CD14-positive monocyte (primary cell): ENCODE results near the gene DISP2. TPM values are rescaled to one million over a fixed set of nuclear protein-coding genes. Genes with fewer than 3 reads are reported as not detected.

ENCODE experiments used
- DNase-seq, 3 donors: peaks; one replicate each; pipeline ENCODE4 v3.0.0-alpha.2; 2011 to 2022
- H2AFZ ChIP-seq: 2 replicates; pipeline ENCODE4 v1.6.0; 2012; ENCODE audit warnings: mild to moderate bottlenecking, low read depth, low read length, inconsistent platforms; ENCODE audit not compliant: insufficient read depth, poor library complexity, severe bottlenecking
- H3K27ac ChIP-seq, 2 donors: 1 replicate in 1 of 2; 2 replicates in 1 of 2; pipeline ENCODE4 v1.5.1; 2012 to 2013; ENCODE audit warnings: low read length in 2 of 2, control low read depth in 1 of 2, inconsistent platforms in 1 of 2, low read depth in 1 of 2, mild to moderate bottlenecking in 1 of 2
- H3K27me3 ChIP-seq, 2 donors: one replicate each; pipeline versions ENCODE4 v1.6.0 to v1.6.1; 2011 to 2013; ENCODE audit warnings: low read length in 2 of 2; ENCODE audit not compliant: control insufficient read depth in 2 of 2, insufficient read depth in 2 of 2
- H3K36me3 ChIP-seq, 2 donors: replicated peaks in 1 of 2; 1 replicate in 1 of 2; 2 replicates in 1 of 2; pipeline versions ENCODE4 v1.5.1 to v1.6.1; 2012 to 2013; ENCODE audit warnings: low read length in 2 of 2, control low read depth in 1 of 2, inconsistent platforms in 1 of 2, mild to moderate bottlenecking in 1 of 2; ENCODE audit not compliant: insufficient read depth in 2 of 2, control insufficient read depth in 1 of 2
- H3K4me1 ChIP-seq, 2 donors: 1 replicate in 1 of 2; 2 replicates in 1 of 2; pipeline versions ENCODE4 v1.5.1 to v1.6.1; 2012 to 2013; ENCODE audit warnings: low read length in 2 of 2, control low read depth in 1 of 2, inconsistent platforms in 1 of 2, mild to moderate bottlenecking in 1 of 2, moderate library complexity in 1 of 2; ENCODE audit not compliant: insufficient read depth in 2 of 2, control insufficient read depth in 1 of 2
- H3K4me2 ChIP-seq: replicated peaks from 2 replicates; pipeline ENCODE3; 2012; ENCODE audit warnings: low read length, moderate library complexity, mild to moderate bottlenecking; ENCODE audit not compliant: poor library complexity, severe bottlenecking; ENCODE audit errors: extremely low read depth
- H3K4me3 ChIP-seq, 3 experiments: fragments of 200-600 bp in 1 of 3; sonication (generic) in 1 of 3; replicated peaks in 1 of 3; 1 replicate in 2 of 3; 2 replicates in 1 of 3; pipeline ENCODE4 v1.5.1; 2011 to 2013; ENCODE audit warnings: low read length in 3 of 3, mild to moderate bottlenecking in 3 of 3, control low read depth in 2 of 3, low read depth in 2 of 3, inconsistent platforms in 1 of 3, moderate library complexity in 1 of 3
- H3K79me2 ChIP-seq: 2 replicates; pipeline ENCODE4 v1.6.0; 2012; ENCODE audit warnings: mild to moderate bottlenecking, control low read depth, inconsistent platforms, low read length, moderate library complexity; ENCODE audit not compliant: insufficient read depth
- H3K9ac ChIP-seq: 2 replicates; pipeline ENCODE4 v1.6.0; 2017; ENCODE audit warnings: low read length, mild to moderate bottlenecking; ENCODE audit not compliant: insufficient read depth, poor library complexity, severe bottlenecking
- H3K9me3 ChIP-seq, 2 donors: replicated peaks in 1 of 2; 1 replicate in 1 of 2; 2 replicates in 1 of 2; pipeline versions ENCODE4 v1.5.1 to v1.6.1; 2012 to 2013; ENCODE audit warnings: low read length in 2 of 2, control low read depth in 1 of 2; ENCODE audit not compliant: control insufficient read depth in 1 of 2, insufficient read depth in 1 of 2
- H4K20me1 ChIP-seq: 2 replicates; pipeline ENCODE4 v1.6.0; 2012; ENCODE audit warnings: mild to moderate bottlenecking, low read length, control low read depth, moderate library complexity; ENCODE audit not compliant: insufficient read depth
- H3K27ac Mint-ChIP-seq, 7 donors: one replicate each; pipeline ENCODE4 v1.8.0; 2020; ENCODE audit warnings: mild to moderate bottlenecking in 7 of 7, mixed read lengths in 7 of 7, moderate library complexity in 6 of 7, inconsistent platforms in 2 of 7
- H3K27me3 Mint-ChIP-seq, 3 donors: one replicate each; pipeline ENCODE4 v1.8.0; 2021 to 2022; ENCODE audit warnings: low read depth in 3 of 3, mild to moderate bottlenecking in 3 of 3, mixed read lengths in 3 of 3, moderate library complexity in 3 of 3, inconsistent platforms in 1 of 3
- H3K36me3 Mint-ChIP-seq, 2 donors: one replicate each; pipeline ENCODE4 v1.8.0; 2020; ENCODE audit warnings: mixed read lengths in 2 of 2, inconsistent platforms in 1 of 2, mild to moderate bottlenecking in 1 of 2
- H3K4me1 Mint-ChIP-seq: one replicate; pipeline ENCODE4 v1.8.0; 2020; ENCODE audit warnings: mild to moderate bottlenecking, mixed read lengths
- H3K4me3 Mint-ChIP-seq, 2 donors: one replicate each; pipeline ENCODE4 v1.8.0; 2020; ENCODE audit warnings: mild to moderate bottlenecking in 2 of 2, mixed read lengths in 2 of 2, moderate library complexity in 1 of 2
- H3K9me3 Mint-ChIP-seq, 7 donors: one replicate each; pipeline ENCODE4 v1.8.0; 2020 to 2022; ENCODE audit warnings: mixed read lengths in 7 of 7, mild to moderate bottlenecking in 6 of 7, moderate library complexity in 6 of 7, inconsistent platforms in 2 of 7
- CTCF ChIP-seq: fragments of 200-600 bp; IDR thresholded peaks from one replicate; pipeline ENCODE4 v1.8.0; 2022; ENCODE audit warnings: antibody characterized with exemption, mild to moderate bottlenecking
- WGBS: methylation state at CpG from one replicate; pipeline ENCODE4 v1.1.5; 2013; ENCODE audit warnings: missing lambda C conversion rate; ENCODE audit not compliant: insufficient coverage; 5-methylcytosine and 5-hydroxymethylcytosine counted together
- intact Hi-C, 2 donors: fragments of 100-400 bp; cut with micrococcal nuclease; formaldehyde crosslinking; loops; one replicate each; pipeline versions ENCODE4 v1.15.0 to v1.15.1; 2023
- polyA plus RNA-seq, 3 donors: library from polyadenylated mRNA; depleted of rRNA in 1 of 3; unstranded in 2 of 3; stranded (reverse) in 1 of 3; fragments of 300-500 nt in 2 of 3; fragments of >200 nt in 1 of 3; fragmentation: Illumina TruSeq in 2 of 3; gene quantifications; 1 replicate in 2 of 3; 2 replicates in 1 of 3; pipeline ENCODE4 v1.2.3, GENCODE V29; 2012 to 2021

Gene DISP2
- polyA plus RNA-seq, 3 donors, result 0.01 TPM; not detected in 1

- Histone ChIP-seq H2AFZ (no peak overlapping the region), H3K4me1 (no peaks in the 10 kb centered on the region), H3K27me3 (no peaks in the 10 kb centered on the region), H3K79me2 (no peaks in the 10 kb centered on the region), H3K4me2 (no peak overlapping the region), H3K36me3 (peaks cover 79 to 84% of the 10 kb centered on the region in 2 donors), H4K20me1 (no peaks in the 10 kb centered on the region), H3K27ac (no peak overlapping the region), H3K9me3 (no peaks in the 10 kb centered on the region), H3K4me3 (no peak overlapping the region), H3K9ac (no peak overlapping the region)
- no peak overlapping the region for H3K27ac Mint-ChIP-seq
- H3K9me3 Mint-ChIP-seq, result peaks cover 0 to 3% (median 0%) of the 10 kb centered on the region in 7 donors
- intact Hi-C loops, result no loop called here
- DNase-seq, result no peak
- WGBS, result 98% methylated on average over 8 of the region's 10 CpGs
- peaks cover 2% of the 10 kb centered on the region for H3K4me1 Mint-ChIP-seq
- H3K36me3 Mint-ChIP-seq, result peaks cover 72 to 91% of the 10 kb centered on the region in 2 donors
- TF ChIP-seq CTCF, result no peak
- H3K4me3 Mint-ChIP-seq, result no peak overlapping the region
- peaks cover 0 to 4% (median 0%) of the 10 kb centered on the region in 3 donors for H3K27me3 Mint-ChIP-seq
These were observed 57.2 kb downstream of the DISP2 start for GRCh38 chr15:40415226-40415625.

- Histone ChIP-seq H3K9ac (no peak overlapping the region), H3K27me3 (no peaks in the 10 kb centered on the region), H3K79me2 (no peaks in the 10 kb centered on the region), H2AFZ (no peak overlapping the region), H3K9me3 (no peaks in the 10 kb centered on the region), H3K27ac (no peak overlapping the region), H3K36me3 (peaks cover 71 to 76% of the 10 kb centered on the region in 2 donors), H3K4me3 (no peak overlapping the region), H4K20me1 (no peaks in the 10 kb centered on the region), H3K4me1 (peaks cover 4 to 6% of the 10 kb centered on the region in 2 donors), H3K4me2 (no peak overlapping the region)
- Mint-ChIP-seq H3K36me3 (peaks cover 64 to 82% of the 10 kb centered on the region in 2 donors), H3K9me3 (peaks cover 0 to 3% (median 0%) of the 10 kb centered on the region in 7 donors), H3K27ac (no peak overlapping the region), H3K4me3 (no peak overlapping the region), H3K27me3 (peaks cover under 1 to 4% (median 2%) of the 10 kb centered on the region in 3 donors), H3K4me1 (peaks cover 9% of the 10 kb centered on the region)
- 96% methylated on average over 14 of the region's 14 CpGs for WGBS
- no peak for TF ChIP-seq CTCF
- DNase-seq, result no peak
- intact Hi-C loops, result no loop called here
These were observed 58.0 kb downstream of the DISP2 start for GRCh38 chr15:40416056-40416455.
